Measurements from ENCODE around the gene RPS21. TPM values are rescaled to one million over a fixed set of nuclear protein-coding genes. Genes with fewer than 3 reads are reported as not detected.

RPS21 gene
- total and polyA plus RNA-seq, 2 of the 13 experiments (the other 11 are each of a cell fraction or from before 2014, with no cell fraction given): 2,647 to 11,063 TPM

GRCh38 chr20:62357681-62358080 lies 29.2 kb upstream of the RPS21 start:
- no peak overlapping the region for H3K9ac ChIP-seq (ENCODE audit: insufficient read depth, low read depth, low read length)
- TF ChIP-seq HNF1A (IDR thresholded peaks at IDR 0.05; ENCODE audit: low read depth) (no peak), HNF1A (CRISPR knock-in tag; IDR thresholded peaks at IDR 0.05; ENCODE audit: borderline replicate concordance) (no peak), ZNF350 (CRISPR knock-in tag; IDR thresholded peaks at IDR 0.05; ENCODE audit: borderline replicate concordance, low read depth) (no peak), ZNF546 (CRISPR knock-in tag; conservative IDR thresholded peaks at IDR 0.05) (no peak), SOX5 (CRISPR knock-in tag; IDR thresholded peaks at IDR 0.05; ENCODE audit: borderline replicate concordance) (no peak), HIVEP1 (CRISPR knock-in tag; IDR thresholded peaks at IDR 0.05) (no peak), ETS1 (CRISPR knock-in tag; IDR thresholded peaks at IDR 0.05) (no peak), ZNF343 (CRISPR knock-in tag; IDR thresholded peaks at IDR 0.05) (no peak), YEATS2 (CRISPR knock-in tag; IDR thresholded peaks at IDR 0.05; ENCODE audit: borderline replicate concordance) (no peak), ATAD3A (CRISPR knock-in tag; IDR thresholded peaks at IDR 0.05) (no peak), ARID5B (CRISPR knock-in tag; IDR thresholded peaks at IDR 0.05) (no peak), NFYB (CRISPR knock-in tag; IDR thresholded peaks at IDR 0.05) (no peak), RORA (CRISPR knock-in tag; IDR thresholded peaks at IDR 0.05) (no peak), SNRNP70 (IDR thresholded peaks at IDR 0.05; ENCODE audit: low read depth, low read length) (no peak), ARID2 (CRISPR knock-in tag; IDR thresholded peaks at IDR 0.05; ENCODE audit: borderline replicate concordance) (no peak), ZNF33B (CRISPR knock-in tag; IDR thresholded peaks at IDR 0.05) (no peak), ZNF878 (CRISPR knock-in tag; IDR thresholded peaks at IDR 0.05) (no peak), FOXJ3 (CRISPR knock-in tag; IDR thresholded peaks at IDR 0.05; ENCODE audit: borderline replicate concordance) (no peak)
- ChIA-PET CTCF (ENCODE audit: low intra/inter-chr PET ratio, low total read pairs) (no interaction called here), POLR2A (interaction anchor here (1.7 to 5.1 kb wide), 2 partner anchors 10 to 18 kb away, joined by 4 to 78 read pairs; partner anchors contain the start of gene LAMA5)
- 100% methylated on average over 6 of the region's 7 CpGs for WGBS (ENCODE audit: low lambda C conversion rate)
- peaks cover 61% of the 10 kb centered on the region for H3K4me1 ChIP-seq (ENCODE audit: insufficient read depth, low read length)
- no peak overlapping the region for H3K4me3 ChIP-seq (replicated peaks in 1 of 3; ENCODE audit: insufficient read depth in 1 of 3, low read depth in 2 of 3, low read length in 3 of 3)
- BruUV-seq (replicated peaks): no TSS peak
- ATAC-seq: no peak
- no peak overlapping the region for H3K4me2 ChIP-seq (ENCODE audit: low read depth, low read length)
- H3K36me3 ChIP-seq (replicated peaks in 1 of 2; ENCODE audit: control insufficient read depth in 1 of 2, insufficient read depth in 2 of 2, low read length in 2 of 2): peaks cover 32 to 36% of the 10 kb centered on the region in 2 experiments
- no peaks in the 10 kb centered on the region for H3K27me3 ChIP-seq (ENCODE audit: control insufficient read depth in 1 of 2, insufficient read depth in 2 of 2, low read length in 2 of 2)
- in situ Hi-C loops (cut with HindIII; ENCODE audit: extremely low pct_ligation_motif_present, low pct_unique_long_range_greater_than_20kb): no loop called here
- intact Hi-C loops (cut with micrococcal nuclease; ENCODE audit: unreplicated experiment): no loop called here
- H4K20me1 ChIP-seq (ENCODE audit: insufficient read depth, low read length): peaks cover 25% of the 10 kb centered on the region; the same call in 1 of the 2 replicates
- no peak for FAIRE-seq
- H3K9me3 ChIP-seq (ENCODE audit: low read length): no peaks in the 10 kb centered on the region
- peaks cover 23% of the 10 kb centered on the region for H3K79me2 ChIP-seq (ENCODE audit: insufficient read depth, low read length)
- no peak overlapping the region for H2AFZ ChIP-seq (ENCODE audit: low read length)
- DNase-seq (ENCODE audit: low spot score): no peak
- H3K27ac ChIP-seq (ENCODE audit: extremely low read length, insufficient read depth, low read length): no peak overlapping the region

Data from HepG2 (cell line).